Hematopoietic multipotent progenitor cell treated with erythropoietin and hydrocortisone succinate and interleukin-3 and kit ligand, for 4 days (in vitro differentiated cells): Measurements from ENCODE around the gene CCDC85A.

Source experiments
- DNase-seq: peaks from one replicate; pipeline ENCODE4 v3.0.0-alpha.2; 2015

The CCDC85A gene

DNA sequence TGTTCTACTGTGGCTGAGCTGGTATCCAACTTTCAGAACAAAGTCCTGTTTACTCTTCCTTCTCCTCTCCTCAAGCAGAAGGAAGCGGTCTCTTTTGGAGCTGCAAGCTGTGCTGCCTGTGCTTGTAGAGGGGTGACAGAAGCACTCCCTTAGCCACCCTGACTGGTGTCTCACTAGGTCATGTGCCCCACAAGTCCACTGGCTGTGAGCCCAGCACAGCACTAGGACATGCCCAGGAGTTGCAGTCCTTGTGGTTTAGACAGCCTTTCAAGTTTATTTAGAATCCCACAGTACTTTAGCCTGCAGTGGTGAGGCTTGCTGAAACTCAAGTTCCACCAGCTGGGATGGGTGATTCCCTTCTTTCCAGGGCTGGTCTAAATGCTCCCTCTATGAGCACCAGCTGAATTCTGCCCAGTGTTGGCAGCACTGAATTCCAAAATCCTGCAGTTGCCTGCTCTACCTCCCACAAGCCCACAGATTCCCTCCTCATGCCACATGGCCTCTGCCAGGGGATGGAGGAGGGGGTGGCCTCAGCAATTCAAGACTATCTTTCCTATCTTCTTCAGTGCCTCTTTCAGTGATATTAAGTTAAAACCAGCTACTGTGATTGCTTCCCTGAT lies 61.2 kb downstream of the CCDC85A start:
- no peak for DNase-seq

DNA sequence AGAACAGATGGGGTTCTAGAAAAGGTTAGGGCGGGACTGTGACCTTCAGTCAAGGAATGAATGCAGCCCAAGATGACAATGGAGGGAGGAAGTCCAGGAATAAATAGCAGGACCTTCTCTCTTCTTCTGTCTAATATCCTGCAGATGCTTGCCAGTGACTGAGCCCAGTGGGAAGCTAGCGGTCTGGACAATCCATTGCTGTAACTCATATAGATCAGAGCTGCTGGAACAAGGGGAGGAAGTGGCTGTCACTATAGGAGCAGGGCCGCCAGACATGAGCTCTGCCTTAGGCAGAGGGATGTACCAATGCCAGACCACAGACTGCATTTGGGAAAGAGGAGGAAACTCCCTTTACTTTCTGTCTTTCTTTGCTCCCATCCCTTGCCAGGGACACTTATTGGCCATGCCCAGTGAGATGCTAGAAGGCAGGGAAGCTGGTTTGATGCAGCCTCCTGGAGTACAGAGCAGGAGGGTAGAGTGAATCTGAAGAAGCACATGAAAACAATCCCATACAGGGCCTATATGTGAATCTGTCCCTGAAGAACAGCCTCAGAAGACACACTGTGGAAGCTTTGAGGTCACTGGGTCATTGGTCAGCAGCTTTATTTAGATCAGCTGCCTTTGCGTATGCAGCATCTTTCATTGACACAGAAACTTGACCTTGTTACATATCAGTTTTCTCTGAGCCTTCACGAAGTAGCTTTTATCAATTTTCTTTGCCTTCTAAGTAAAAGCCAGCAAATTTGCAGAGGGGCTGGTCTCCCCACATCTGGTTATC lies 65.4 kb downstream of the CCDC85A start:
- DNase-seq, result no peak

- no peak for DNase-seq
These were observed 66.5 kb downstream of the CCDC85A start for GRCh38 chr2:56250153-56250729.

- DNase-seq, result no peak
These were observed 76.6 kb downstream of the CCDC85A start for GRCh38 chr2:56260415-56260814.

DNA sequence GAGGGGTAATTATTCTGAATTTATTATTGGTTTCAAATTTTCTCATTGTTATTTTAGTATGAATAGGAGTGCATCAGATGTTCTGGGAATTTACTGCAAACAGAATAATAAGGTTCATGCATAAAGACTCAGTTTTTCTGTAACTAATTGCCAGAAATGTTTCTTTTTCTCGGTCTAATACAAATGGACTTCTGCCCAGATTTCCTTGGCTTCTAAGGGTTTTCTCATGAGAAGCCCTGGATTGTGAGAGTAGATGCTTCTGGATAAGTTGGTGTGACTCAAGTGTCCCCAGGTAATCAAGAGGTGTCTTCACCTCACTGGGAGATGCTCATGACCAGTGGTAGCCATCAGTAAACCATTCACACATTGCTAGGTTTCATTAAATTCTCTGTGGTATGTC lies 78.5 kb downstream of the CCDC85A start:
- DNase-seq, result no peak

DNA sequence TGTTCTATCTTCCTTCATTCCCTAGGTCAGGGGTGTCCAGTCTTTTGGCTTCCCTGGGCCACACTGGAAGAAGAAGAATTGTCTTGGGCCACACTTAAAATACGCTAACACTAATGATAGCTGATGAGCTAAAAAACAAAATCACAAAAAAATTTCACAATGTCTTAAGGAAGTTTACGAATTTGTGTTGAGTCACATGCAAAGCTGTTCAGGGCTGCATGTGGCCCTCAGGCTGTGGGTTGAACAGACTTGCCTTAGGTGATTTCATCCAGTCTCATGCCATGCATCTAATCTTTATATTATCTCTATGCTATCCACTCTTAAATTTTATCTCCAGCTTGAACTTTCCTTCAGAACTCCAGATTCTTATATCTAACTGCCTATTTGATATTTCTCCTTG lies 80.1 kb downstream of the CCDC85A start:
- no peak for DNase-seq

- DNase-seq, result no peak
These were observed 83.1 kb downstream of the CCDC85A start for GRCh38 chr2:56266761-56267414.

DNA sequence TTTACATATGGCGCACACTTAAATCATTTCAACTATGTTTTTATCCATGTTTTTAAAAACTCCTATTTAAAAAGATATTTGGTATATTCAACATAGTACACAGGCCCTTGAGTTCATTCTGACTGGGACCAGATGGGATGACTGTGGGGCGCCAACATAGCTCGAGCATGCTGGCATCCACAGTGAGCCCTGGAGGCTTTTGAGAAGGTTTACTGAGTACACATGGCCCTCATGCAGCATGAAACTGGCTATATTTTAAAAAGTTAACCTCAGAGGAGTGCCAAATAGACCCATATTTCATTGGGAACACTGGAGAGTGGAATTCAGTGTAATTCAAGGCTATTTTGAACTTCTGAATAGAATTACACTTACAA lies 83.6 kb downstream of the CCDC85A start:
- no peak for DNase-seq

DNA sequence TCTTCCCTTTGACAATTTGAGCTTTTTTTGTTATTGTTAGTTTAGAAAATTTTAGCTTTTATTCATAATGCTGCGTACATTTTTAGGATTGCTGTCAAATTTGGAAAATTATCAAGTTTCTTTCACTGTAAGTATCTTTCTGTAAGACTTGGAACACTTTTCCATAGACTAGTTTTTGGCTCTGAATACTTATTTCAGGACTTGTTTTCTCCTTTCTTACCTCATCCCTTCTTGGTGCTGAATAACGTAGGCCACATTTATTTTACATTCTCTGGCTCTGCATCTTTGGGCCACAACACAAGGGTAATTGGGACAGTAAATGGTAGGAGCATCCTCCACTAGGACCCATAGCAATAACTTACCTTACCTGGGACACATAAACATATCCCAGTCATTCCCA lies 85.1 kb downstream of the CCDC85A start:
- DNase-seq, result no peak

- DNase-seq, result no peak
These were observed 87.5 kb downstream of the CCDC85A start for GRCh38 chr2:56271275-56271674.

GRCh38 chr2:56285224-56285623 lies 101.4 kb downstream of the CCDC85A start:
- no peak for DNase-seq

DNA sequence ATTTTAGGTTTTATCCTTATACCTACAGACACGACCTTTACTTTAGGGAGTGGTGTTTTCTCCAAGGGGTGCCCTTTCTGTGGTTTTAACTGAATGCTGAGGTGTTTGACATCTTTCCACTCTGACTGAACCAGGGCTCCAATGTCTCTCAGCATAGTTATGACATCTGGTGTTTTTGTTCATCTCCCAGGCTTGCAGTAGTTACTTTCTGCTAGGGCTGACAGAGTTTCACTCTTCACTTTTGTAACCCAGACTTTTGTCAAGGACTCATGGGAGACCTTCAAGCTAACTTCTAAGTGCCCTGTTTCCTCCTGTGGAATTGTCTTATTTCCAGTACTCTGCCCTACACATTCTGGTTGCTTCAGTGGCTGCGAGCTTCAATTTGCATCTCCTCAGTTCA lies 103.1 kb downstream of the CCDC85A start:
- DNase-seq, result no peak

- no peak for DNase-seq
These were observed 103.7 kb downstream of the CCDC85A start for GRCh38 chr2:56287508-56287907.

- DNase-seq, result no peak
These were observed 104.2 kb downstream of the CCDC85A start for GRCh38 chr2:56287974-56288373.

GRCh38 chr2:56288838-56289580 lies 105.2 kb downstream of the CCDC85A start:
- DNase-seq, result no peak

DNA sequence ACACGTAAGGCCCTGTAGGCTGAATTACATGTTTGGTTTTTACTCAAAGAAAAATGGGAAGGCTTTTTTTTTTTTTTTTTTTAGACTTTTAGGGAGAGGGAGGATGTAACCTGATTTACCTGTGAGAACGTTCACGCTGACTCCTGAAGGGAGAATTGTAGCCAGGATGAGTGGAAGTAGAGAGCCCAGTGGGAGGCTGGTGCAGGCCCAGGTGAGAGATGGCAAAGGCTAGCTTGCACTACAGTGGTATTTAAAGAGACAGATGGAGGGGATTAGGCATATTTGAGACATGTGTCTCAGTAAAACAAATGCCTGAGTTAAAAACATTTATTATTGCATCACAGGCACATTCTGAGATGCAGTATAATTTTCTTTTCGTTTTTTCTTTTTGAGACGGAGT lies 107.9 kb downstream of the CCDC85A start:
- no peak for DNase-seq

- no peak for DNase-seq
These were observed 109.2 kb downstream of the CCDC85A start for GRCh38 chr2:56292951-56293350.

DNA sequence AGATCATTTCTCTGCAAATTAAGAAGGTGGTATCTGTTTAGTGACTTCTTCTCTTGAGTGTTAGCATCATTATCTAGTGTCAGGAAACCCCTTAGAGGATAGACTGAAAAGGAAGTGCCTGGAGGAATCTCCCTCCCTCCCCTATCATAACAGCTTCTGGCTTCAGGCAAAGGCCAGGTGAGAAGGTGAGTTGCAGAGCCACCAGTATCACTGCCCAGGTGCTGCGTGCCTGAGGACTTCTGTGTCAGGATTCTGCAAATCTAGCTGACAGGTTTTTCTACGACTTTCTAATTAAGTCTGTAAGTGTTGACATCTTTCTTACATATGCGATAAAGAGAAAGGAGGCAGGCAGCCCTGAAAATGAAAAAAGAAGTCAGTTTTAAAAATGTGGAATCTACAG lies 111.9 kb downstream of the CCDC85A start:
- DNase-seq, result no peak

- no peak for DNase-seq
These were observed 113.9 kb downstream of the CCDC85A start for GRCh38 chr2:56297671-56298070.

GRCh38 chr2:56299171-56299691 lies 115.4 kb downstream of the CCDC85A start:
- no peak for DNase-seq

DNA sequence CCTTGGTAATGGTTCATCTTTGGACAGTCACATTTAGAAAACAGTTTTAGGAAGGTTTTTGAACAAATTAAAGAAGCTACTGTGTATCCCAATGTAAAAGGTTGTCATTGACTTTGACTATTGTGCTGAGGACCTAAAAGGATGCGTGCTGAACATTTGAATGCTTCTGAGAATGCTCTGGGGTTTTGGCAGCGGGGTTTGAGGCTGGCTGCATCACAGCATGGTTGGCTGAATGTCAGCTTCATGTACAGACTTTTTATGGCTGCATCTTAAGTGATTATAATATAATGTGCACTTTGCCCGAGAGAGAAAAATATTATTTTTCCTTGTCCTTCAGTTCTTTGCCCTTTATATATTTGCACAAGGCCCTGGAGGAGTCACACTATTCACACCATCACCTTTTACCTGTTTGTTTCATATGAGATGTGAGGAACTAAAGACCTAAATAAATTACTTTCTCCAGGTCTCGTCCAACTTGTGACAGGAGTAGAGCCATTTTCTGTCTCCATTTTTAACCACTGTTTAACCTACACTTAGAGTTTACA lies 125.9 kb downstream of the CCDC85A start:
- DNase-seq, result no peak

DNA sequence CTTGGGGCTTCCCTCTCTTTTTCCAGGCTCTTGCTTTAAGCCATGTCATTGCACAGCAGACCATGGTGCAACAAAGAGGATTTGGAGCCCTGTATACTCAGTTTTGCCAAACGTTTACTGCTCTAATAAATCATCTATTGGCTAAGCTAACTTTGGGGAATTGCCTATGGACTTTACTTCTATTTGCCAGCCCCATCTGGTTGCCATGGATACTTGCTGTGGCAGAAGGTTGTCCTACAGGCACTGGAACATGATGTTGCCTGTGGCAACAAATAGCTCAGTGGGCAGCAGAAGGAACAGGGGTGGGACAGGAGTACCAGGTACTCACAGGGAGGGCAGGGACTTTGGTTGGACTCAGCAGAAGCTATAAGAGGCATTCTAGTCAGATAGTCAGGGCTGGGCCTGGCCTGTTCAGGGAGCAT lies 129.7 kb downstream of the CCDC85A start:
- no peak for DNase-seq

GRCh38 chr2:56314371-56314770 lies 130.6 kb downstream of the CCDC85A start:
- no peak for DNase-seq
